ENCODE measurements around the gene CDC73.

The CDC73 gene

DNA sequence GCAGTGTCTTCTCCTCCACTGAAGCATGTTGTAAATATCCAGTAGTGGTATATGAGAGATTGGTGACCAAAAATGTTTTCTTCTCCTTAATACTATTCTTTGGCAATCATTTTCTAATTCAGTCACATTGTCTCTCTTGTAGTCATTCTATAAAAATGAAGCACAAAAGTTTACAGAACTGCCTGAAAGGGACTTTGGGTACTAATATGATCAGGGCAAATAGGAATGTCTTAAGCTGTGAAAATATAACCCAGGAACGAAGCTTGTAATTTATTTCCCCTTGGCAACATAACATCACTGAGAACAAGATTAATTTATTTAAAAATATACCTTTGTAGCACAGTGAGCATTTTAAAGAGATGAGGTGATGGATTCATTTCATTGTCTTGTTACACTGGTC is 59.7 kb downstream of the CDC73 start:
- CTCF ChIA-PET: no interaction called here
- POLR2A ChIA-PET: no interaction called here
- DNase-seq (ENCODE audit: extremely low spot score): no peak
- TF ChIP-seq ELF4 (IDR thresholded peaks at IDR 0.05) (no peak), CTBP1 (IDR thresholded peaks at IDR 0.05; ENCODE audit: borderline replicate concordance) (no peak), HDGF (IDR thresholded peaks at IDR 0.05; ENCODE audit: borderline replicate concordance) (no peak), ZNF384 (IDR thresholded peaks at IDR 0.05) (no peak), TARDBP (IDR thresholded peaks at IDR 0.05) (no peak), FOXA1 (IDR thresholded peaks at IDR 0.05) (no peak), SP1 (IDR thresholded peaks at IDR 0.05) (no peak), FOXM1 (IDR thresholded peaks at IDR 0.05; ENCODE audit: borderline replicate concordance) (no peak), SUZ12 (IDR thresholded peaks at IDR 0.05) (no peak), PKNOX1 (IDR thresholded peaks at IDR 0.05) (no peak), NFRKB (IDR thresholded peaks at IDR 0.05) (no peak), LEF1 (IDR thresholded peaks at IDR 0.05; ENCODE audit: borderline replicate concordance) (no peak), ARNT (IDR thresholded peaks at IDR 0.05) (no peak), BHLHE40 (IDR thresholded peaks at IDR 0.05; ENCODE audit: borderline replicate concordance) (no peak), L3MBTL2 (conservative IDR thresholded peaks at IDR 0.05) (no peak), FOXK2 (IDR thresholded peaks at IDR 0.05) (no peak)

GRCh38 chr1:193181985-193182384 is 60.2 kb downstream of the CDC73 start:
- POLR2A ChIA-PET: no interaction called here
- no peak for TF ChIP-seq BHLHE40 (IDR thresholded peaks at IDR 0.05; ENCODE audit: borderline replicate concordance)
- TF ChIP-seq CTBP1 (IDR thresholded peaks at IDR 0.05; ENCODE audit: borderline replicate concordance): no peak
- TF ChIP-seq ZNF384 (IDR thresholded peaks at IDR 0.05): no peak
- no peak for TF ChIP-seq PKNOX1 (IDR thresholded peaks at IDR 0.05)
- TF ChIP-seq ELF4 (IDR thresholded peaks at IDR 0.05): no peak
- TF ChIP-seq FOXK2 (IDR thresholded peaks at IDR 0.05): no peak
- no peak for TF ChIP-seq SUZ12 (IDR thresholded peaks at IDR 0.05)
- no peak for TF ChIP-seq NFRKB (IDR thresholded peaks at IDR 0.05)
- TF ChIP-seq ARNT (IDR thresholded peaks at IDR 0.05): no peak
- no peak for TF ChIP-seq SP1 (IDR thresholded peaks at IDR 0.05)
- no peak for TF ChIP-seq L3MBTL2 (conservative IDR thresholded peaks at IDR 0.05)
- TF ChIP-seq HDGF (IDR thresholded peaks at IDR 0.05; ENCODE audit: borderline replicate concordance): no peak
- TF ChIP-seq LEF1 (IDR thresholded peaks at IDR 0.05; ENCODE audit: borderline replicate concordance): no peak
- TF ChIP-seq FOXA1 (IDR thresholded peaks at IDR 0.05): no peak
- no peak for TF ChIP-seq TARDBP (IDR thresholded peaks at IDR 0.05)
- no peak for TF ChIP-seq FOXM1 (IDR thresholded peaks at IDR 0.05; ENCODE audit: borderline replicate concordance)
- no peak for DNase-seq (ENCODE audit: extremely low spot score)
- CTCF ChIA-PET: no interaction called here

GRCh38 chr1:193183019-193183627 is 61.3 kb downstream of the CDC73 start:
- ChIA-PET POLR2A (no interaction called here), CTCF (no interaction called here)
- DNase-seq (ENCODE audit: extremely low spot score): peak; percentile 14
- no peak for TF ChIP-seq ELF4 (IDR thresholded peaks at IDR 0.05)
- no peak for TF ChIP-seq NFRKB (IDR thresholded peaks at IDR 0.05)
- TF ChIP-seq L3MBTL2 (conservative IDR thresholded peaks at IDR 0.05): no peak
- no peak for TF ChIP-seq FOXA1 (IDR thresholded peaks at IDR 0.05)
- no peak for TF ChIP-seq LEF1 (IDR thresholded peaks at IDR 0.05; ENCODE audit: borderline replicate concordance)
- TF ChIP-seq SP1 (IDR thresholded peaks at IDR 0.05): no peak
- TF ChIP-seq BHLHE40 (IDR thresholded peaks at IDR 0.05; ENCODE audit: borderline replicate concordance): no peak
- TF ChIP-seq ZNF384 (IDR thresholded peaks at IDR 0.05): no peak
- no peak for TF ChIP-seq FOXK2 (IDR thresholded peaks at IDR 0.05)
- TF ChIP-seq FOXM1 (IDR thresholded peaks at IDR 0.05; ENCODE audit: borderline replicate concordance): no peak
- TF ChIP-seq TARDBP (IDR thresholded peaks at IDR 0.05): no peak

DNA sequence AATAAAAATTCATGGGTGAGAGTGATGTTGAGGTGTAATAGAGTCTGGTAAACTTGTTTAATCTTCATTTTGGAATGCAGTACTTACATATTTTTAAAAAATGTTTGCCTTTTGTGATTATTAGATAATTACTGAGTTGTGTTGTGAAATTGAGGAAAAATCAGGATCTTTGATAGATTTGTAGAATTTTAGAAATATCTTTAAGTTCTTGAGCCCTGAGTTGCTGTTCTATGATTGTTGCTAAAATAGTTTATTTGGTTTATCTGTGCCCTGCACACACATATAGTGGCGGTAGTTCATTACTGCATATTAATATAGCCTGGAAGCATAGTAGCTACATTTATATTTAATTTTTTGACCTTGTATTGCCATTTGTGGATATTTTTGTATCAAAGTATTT is 62.9 kb downstream of the CDC73 start:
- CTCF ChIA-PET: no interaction called here
- TF ChIP-seq FOXA1 (IDR thresholded peaks at IDR 0.05) (no peak), HDGF (IDR thresholded peaks at IDR 0.05; ENCODE audit: borderline replicate concordance) (no peak), NFRKB (IDR thresholded peaks at IDR 0.05) (no peak), PKNOX1 (IDR thresholded peaks at IDR 0.05) (no peak), SP1 (IDR thresholded peaks at IDR 0.05) (no peak), FOXM1 (IDR thresholded peaks at IDR 0.05; ENCODE audit: borderline replicate concordance) (no peak), LEF1 (IDR thresholded peaks at IDR 0.05; ENCODE audit: borderline replicate concordance) (no peak), L3MBTL2 (conservative IDR thresholded peaks at IDR 0.05) (no peak), BHLHE40 (IDR thresholded peaks at IDR 0.05; ENCODE audit: borderline replicate concordance) (no peak), ZNF384 (IDR thresholded peaks at IDR 0.05) (no peak), ELF4 (IDR thresholded peaks at IDR 0.05) (no peak), CTBP1 (IDR thresholded peaks at IDR 0.05; ENCODE audit: borderline replicate concordance) (no peak), TARDBP (IDR thresholded peaks at IDR 0.05) (no peak), ARNT (IDR thresholded peaks at IDR 0.05) (no peak), SUZ12 (IDR thresholded peaks at IDR 0.05) (no peak), FOXK2 (IDR thresholded peaks at IDR 0.05) (no peak)
- POLR2A ChIA-PET: no interaction called here
- DNase-seq (ENCODE audit: extremely low spot score): no peak

GRCh38 chr1:193185211-193185610 is 63.4 kb downstream of the CDC73 start:
- POLR2A ChIA-PET: no interaction called here
- CTCF ChIA-PET: no interaction called here
- DNase-seq (ENCODE audit: extremely low spot score): no peak
- TF ChIP-seq ZNF384 (IDR thresholded peaks at IDR 0.05) (no peak), BHLHE40 (IDR thresholded peaks at IDR 0.05; ENCODE audit: borderline replicate concordance) (no peak), SP1 (IDR thresholded peaks at IDR 0.05) (no peak), FOXK2 (IDR thresholded peaks at IDR 0.05) (no peak), TARDBP (IDR thresholded peaks at IDR 0.05) (no peak), SUZ12 (IDR thresholded peaks at IDR 0.05) (no peak), CTBP1 (IDR thresholded peaks at IDR 0.05; ENCODE audit: borderline replicate concordance) (no peak), FOXM1 (IDR thresholded peaks at IDR 0.05; ENCODE audit: borderline replicate concordance) (no peak), L3MBTL2 (conservative IDR thresholded peaks at IDR 0.05) (no peak), ELF4 (IDR thresholded peaks at IDR 0.05) (no peak), FOXA1 (IDR thresholded peaks at IDR 0.05) (no peak), NFRKB (IDR thresholded peaks at IDR 0.05) (no peak), ARNT (IDR thresholded peaks at IDR 0.05) (no peak), HDGF (IDR thresholded peaks at IDR 0.05; ENCODE audit: borderline replicate concordance) (no peak), LEF1 (IDR thresholded peaks at IDR 0.05; ENCODE audit: borderline replicate concordance) (no peak), PKNOX1 (IDR thresholded peaks at IDR 0.05) (no peak)

Measured in HEK293T (cell line).